H1 (cell line): Measurements from ENCODE around the gene DBH. TPM values are rescaled to one million over a fixed set of nuclear protein-coding genes. Genes with fewer than 3 reads are reported as not detected.

ENCODE experiments used
- CBX5 ChIP-seq: fragments of 300-800, 300-1000 bp; sonication (generic); IDR thresholded peaks from 2 replicates; pipeline ENCODE4 v1.7.1; 2016; ENCODE audit warnings: antibody characterized with exemption, low read length, low read depth
- CHD7 ChIP-seq: fragments of 300-600 bp; sonication (generic); IDR thresholded peaks from 2 replicates; pipeline ENCODE4 v1.7.1; 2012; ENCODE audit warnings: low read length, moderate library complexity, mild to moderate bottlenecking, inconsistent platforms; ENCODE audit not compliant: insufficient replicate concordance
- GABPA ChIP-seq: IDR thresholded peaks from 2 replicates; pipeline ENCODE4 v1.6.1; 2011; ENCODE audit warnings: mild to moderate bottlenecking, low read length, moderate library complexity, borderline replicate concordance; ENCODE audit not compliant: insufficient read depth
- GTF2F1 ChIP-seq: IDR thresholded peaks from 2 replicates; pipeline ENCODE4 v1.6.1; 2012; ENCODE audit warnings: low read depth, low read length, improper control_type of control experiment, borderline replicate concordance
- HDAC2 ChIP-seq, 2 experiments: fragments of 300-600 bp in 1 of 2; sonication (generic) in 1 of 2; IDR thresholded peaks; 2 replicates each; pipeline ENCODE4 v1.6.1; 2011 to 2012; ENCODE audit warnings: low read depth in 2 of 2, low read length in 2 of 2, mild to moderate bottlenecking in 2 of 2, moderate library complexity in 2 of 2, borderline replicate concordance in 1 of 2, inconsistent platforms in 1 of 2
- NRF1 ChIP-seq: IDR thresholded peaks from 2 replicates; pipeline ENCODE4 v1.6.1; 2011; ENCODE audit warnings: mild to moderate bottlenecking, low read depth, low read length, improper control_type of control experiment
- SIN3A ChIP-seq, 2 experiments: IDR thresholded peaks in 1 of 2; conservative IDR thresholded peaks in 1 of 2; 2 replicates each; pipeline ENCODE4 v1.6.1; 2011 to 2012; ENCODE audit warnings: low read length in 2 of 2, improper control_type of control experiment in 1 of 2, low read depth in 1 of 2, mild to moderate bottlenecking in 1 of 2
- TAF7 ChIP-seq: optimal IDR thresholded peaks from 2 replicates; pipeline ENCODE3; 2011; ENCODE audit warnings: low read depth, mild to moderate bottlenecking, inconsistent platforms, low read length, moderate library complexity, borderline replicate concordance
- TBP ChIP-seq: IDR thresholded peaks from 2 replicates; pipeline ENCODE4 v1.6.1; 2011; ENCODE audit warnings: low read depth, low read length, improper control_type of control experiment
- USF2 ChIP-seq: IDR thresholded peaks from 2 replicates; pipeline ENCODE4 v1.6.1; 2011; ENCODE audit warnings: low read length, improper control_type of control experiment
- polyA plus RNA-seq, 7 experiments: library from polyadenylated mRNA; depleted of rRNA in 3 of 7; stranded (reverse) in 5 of 7; unstranded in 2 of 7; fragments of >200 nt in 5 of 7; fragments of 200-250 nt in 2 of 7; gene quantifications; 1 replicate in 5 of 7; 2 replicates in 1 of 7; 4 replicates in 1 of 7; pipeline versions ENCODE4 v1.2.1 to v1.2.3, GENCODE V29; 2011 to 2013; ENCODE audit warnings: missing spikeins in 2 of 7, mixed read lengths in 2 of 7
- total RNA-seq: library from RNA; stranded (reverse); fragmentation: NEBNext Ultra II Directional; extraction: Animal tissue kit (Norgen Biotek cat#: 25700); gene quantifications from 2 replicates; pipeline ENCODE4 v1.2.1, GENCODE V29; 2021

DBH gene
- total and polyA plus RNA-seq, 2 of the 8 experiments (the other 6 are each of a cell fraction or from before 2014, with no cell fraction given), result 0.18 TPM; not detected in 1

- TF ChIP-seq CHD7, result no peak
- no peak for TF ChIP-seq CBX5
- TF ChIP-seq USF2, result no peak
- TF ChIP-seq TAF7, result no peak
- no peak for TF ChIP-seq TBP
- no peak for TF ChIP-seq GABPA
- TF ChIP-seq NRF1, result no peak
- TF ChIP-seq HDAC2 (IDR thresholded peaks at IDR 0.05; ENCODE audit: borderline replicate concordance in 1 of 2, low read depth in 2 of 2, low read length in 2 of 2), result no peak
- no peak for TF ChIP-seq SIN3A (conservative IDR thresholded peaks at IDR 0.05 in 1 of 2, IDR thresholded peaks at IDR 0.05 in 1 of 2; ENCODE audit: low read depth in 1 of 2, low read length in 2 of 2)
- TF ChIP-seq GTF2F1, result no peak
Observed at GRCh38 chr9:133614056-133614455, 22.1 kb upstream of the DBH start (continued).
